ENCODE results near the gene MTARC2. TPM values are rescaled to one million over a fixed set of nuclear protein-coding genes. Genes with fewer than 3 reads are reported as not detected.

The MTARC2 gene
- total and polyA plus RNA-seq, 2 of the 13 experiments (the other 11 are each of a cell fraction or from before 2014, with no cell fraction given) = 8.5 to 10.1 TPM

GRCh38 chr1:220754918-220755295 is 6.8 kb downstream of the MTARC2 start:
- Histone ChIP-seq H3K4me3 (replicated peaks in 1 of 3; ENCODE audit: insufficient read depth in 1 of 3, low read depth in 2 of 3, low read length in 3 of 3) (no peak overlapping the region), H3K9ac (ENCODE audit: insufficient read depth, low read depth, low read length) (no peak overlapping the region), H3K79me2 (ENCODE audit: insufficient read depth, low read length) (peaks cover 16% of the 10 kb centered on the region), H2AFZ (ENCODE audit: low read length) (no peak overlapping the region), H3K27me3 (ENCODE audit: control insufficient read depth in 1 of 2, insufficient read depth in 2 of 2, low read length in 2 of 2) (no peaks in the 10 kb centered on the region), H3K9me3 (ENCODE audit: low read length) (no peaks in the 10 kb centered on the region), H3K27ac (ENCODE audit: extremely low read length, insufficient read depth, low read length) (no peak overlapping the region), H3K4me1 (ENCODE audit: insufficient read depth, low read length) (peaks cover 25% of the 10 kb centered on the region), H3K36me3 (replicated peaks in 1 of 2; ENCODE audit: control insufficient read depth in 1 of 2, insufficient read depth in 2 of 2, low read length in 2 of 2) (peaks cover 9 to 21% of the 10 kb centered on the region in 2 experiments), H3K4me2 (ENCODE audit: low read depth, low read length) (no peak overlapping the region), H4K20me1 (ENCODE audit: insufficient read depth, low read length) (no peaks in the 10 kb centered on the region)
- ChIA-PET POLR2A (no interaction called here), CTCF (ENCODE audit: low intra/inter-chr PET ratio, low total read pairs) (no interaction called here)
- no TSS peak for BruUV-seq (replicated peaks)
- DNase-seq (ENCODE audit: low spot score) (no peak), ATAC-seq (no peak), FAIRE-seq (no peak)
- WGBS (ENCODE audit: low lambda C conversion rate) = 97% methylated on average over 4 of the region's 4 CpGs
- intact Hi-C loops (cut with micrococcal nuclease; ENCODE audit: unreplicated experiment) (no loop called here), in situ Hi-C loops (cut with HindIII; ENCODE audit: extremely low pct_ligation_motif_present, low pct_unique_long_range_greater_than_20kb) (no loop called here)
- TF ChIP-seq ZNF101 (CRISPR knock-in tag; IDR thresholded peaks at IDR 0.05; ENCODE audit: borderline replicate concordance, low read depth) = no peak
- TF ChIP-seq PTBP1 (IDR thresholded peaks at IDR 0.05; ENCODE audit: low read depth, low read length, poor library complexity, severe bottlenecking) = no peak
- TF ChIP-seq BCL6 (CRISPR knock-in tag; IDR thresholded peaks at IDR 0.05) = no peak
- TF ChIP-seq, protein P1, sequence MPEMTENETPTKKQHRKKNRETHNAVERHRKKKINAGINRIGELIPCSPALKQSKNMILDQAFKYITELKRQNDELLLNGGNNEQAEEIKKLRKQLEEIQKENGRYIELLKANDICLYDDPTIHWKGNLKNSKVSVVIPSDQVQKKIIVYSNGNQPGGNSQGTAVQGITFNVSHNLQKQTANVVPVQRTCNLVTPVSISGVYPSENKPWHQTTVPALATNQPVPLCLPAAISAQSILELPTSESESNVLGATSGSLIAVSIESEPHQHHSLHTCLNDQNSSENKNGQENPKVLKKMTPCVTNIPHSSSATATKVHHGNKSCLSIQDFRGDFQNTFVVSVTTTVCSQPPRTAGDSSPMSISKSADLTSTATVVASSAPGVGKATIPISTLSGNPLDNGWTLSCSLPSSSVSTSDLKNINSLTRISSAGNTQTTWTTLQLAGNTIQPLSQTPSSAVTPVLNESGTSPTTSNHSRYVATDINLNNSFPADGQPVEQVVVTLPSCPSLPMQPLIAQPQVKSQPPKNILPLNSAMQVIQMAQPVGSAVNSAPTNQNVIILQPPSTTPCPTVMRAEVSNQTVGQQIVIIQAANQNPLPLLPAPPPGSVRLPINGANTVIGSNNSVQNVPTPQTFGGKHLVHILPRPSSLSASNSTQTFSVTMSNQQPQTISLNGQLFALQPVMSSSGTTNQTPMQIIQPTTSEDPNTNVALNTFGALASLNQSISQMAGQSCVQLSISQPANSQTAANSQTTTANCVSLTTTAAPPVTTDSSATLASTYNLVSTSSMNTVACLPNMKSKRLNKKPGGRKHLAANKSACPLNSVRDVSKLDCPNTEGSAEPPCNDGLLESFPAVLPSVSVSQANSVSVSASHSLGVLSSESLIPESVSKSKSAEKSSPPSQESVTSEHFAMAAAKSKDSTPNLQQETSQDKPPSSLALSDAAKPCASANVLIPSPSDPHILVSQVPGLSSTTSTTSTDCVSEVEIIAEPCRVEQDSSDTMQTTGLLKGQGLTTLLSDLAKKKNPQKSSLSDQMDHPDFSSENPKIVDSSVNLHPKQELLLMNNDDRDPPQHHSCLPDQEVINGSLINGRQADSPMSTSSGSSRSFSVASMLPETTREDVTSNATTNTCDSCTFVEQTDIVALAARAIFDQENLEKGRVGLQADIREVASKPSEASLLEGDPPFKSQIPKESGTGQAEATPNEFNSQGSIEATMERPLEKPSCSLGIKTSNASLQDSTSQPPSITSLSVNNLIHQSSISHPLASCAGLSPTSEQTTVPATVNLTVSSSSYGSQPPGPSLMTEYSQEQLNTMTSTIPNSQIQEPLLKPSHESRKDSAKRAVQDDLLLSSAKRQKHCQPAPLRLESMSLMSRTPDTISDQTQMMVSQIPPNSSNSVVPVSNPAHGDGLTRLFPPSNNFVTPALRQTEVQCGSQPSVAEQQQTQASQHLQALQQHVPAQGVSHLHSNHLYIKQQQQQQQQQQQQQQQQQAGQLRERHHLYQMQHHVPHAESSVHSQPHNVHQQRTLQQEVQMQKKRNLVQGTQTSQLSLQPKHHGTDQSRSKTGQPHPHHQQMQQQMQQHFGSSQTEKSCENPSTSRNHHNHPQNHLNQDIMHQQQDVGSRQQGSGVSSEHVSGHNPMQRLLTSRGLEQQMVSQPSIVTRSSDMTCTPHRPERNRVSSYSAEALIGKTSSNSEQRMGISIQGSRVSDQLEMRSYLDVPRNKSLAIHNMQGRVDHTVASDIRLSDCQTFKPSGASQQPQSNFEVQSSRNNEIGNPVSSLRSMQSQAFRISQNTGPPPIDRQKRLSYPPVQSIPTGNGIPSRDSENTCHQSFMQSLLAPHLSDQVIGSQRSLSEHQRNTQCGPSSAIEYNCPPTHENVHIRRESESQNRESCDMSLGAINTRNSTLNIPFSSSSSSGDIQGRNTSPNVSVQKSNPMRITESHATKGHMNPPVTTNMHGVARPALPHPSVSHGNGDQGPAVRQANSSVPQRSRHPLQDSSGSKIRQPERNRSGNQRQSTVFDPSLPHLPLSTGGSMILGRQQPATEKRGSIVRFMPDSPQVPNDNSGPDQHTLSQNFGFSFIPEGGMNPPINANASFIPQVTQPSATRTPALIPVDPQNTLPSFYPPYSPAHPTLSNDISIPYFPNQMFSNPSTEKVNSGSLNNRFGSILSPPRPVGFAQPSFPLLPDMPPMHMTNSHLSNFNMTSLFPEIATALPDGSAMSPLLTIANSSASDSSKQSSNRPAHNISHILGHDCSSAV (CRISPR knock-in tag; IDR thresholded peaks at IDR 0.05; ENCODE audit: borderline replicate concordance) = no peak
- no peak for TF ChIP-seq RERE (CRISPR knock-in tag; IDR thresholded peaks at IDR 0.05; ENCODE audit: low read depth)
- no peak for TF ChIP-seq SP1 (IDR thresholded peaks at IDR 0.05)
- no peak for TF ChIP-seq SP1 (CRISPR knock-in tag; IDR thresholded peaks at IDR 0.05)
- TF ChIP-seq, protein P2, sequence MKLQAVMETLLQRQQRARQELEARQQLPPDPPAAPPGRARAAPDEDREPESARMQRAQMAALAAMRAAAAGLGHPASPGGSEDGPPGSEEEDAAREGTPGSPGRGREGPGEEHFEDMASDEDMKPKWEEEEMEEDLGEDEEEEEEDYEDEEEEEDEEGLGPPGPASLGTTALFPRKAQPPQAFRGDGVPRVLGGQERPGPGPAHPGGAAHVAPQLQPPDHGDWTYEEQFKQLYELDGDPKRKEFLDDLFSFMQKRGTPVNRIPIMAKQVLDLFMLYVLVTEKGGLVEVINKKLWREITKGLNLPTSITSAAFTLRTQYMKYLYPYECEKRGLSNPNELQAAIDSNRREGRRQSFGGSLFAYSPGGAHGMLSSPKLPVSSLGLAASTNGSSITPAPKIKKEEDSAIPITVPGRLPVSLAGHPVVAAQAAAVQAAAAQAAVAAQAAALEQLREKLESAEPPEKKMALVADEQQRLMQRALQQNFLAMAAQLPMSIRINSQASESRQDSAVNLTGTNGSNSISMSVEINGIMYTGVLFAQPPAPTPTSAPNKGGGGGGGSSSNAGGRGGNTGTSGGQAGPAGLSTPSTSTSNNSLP (IDR thresholded peaks at IDR 0.05; ENCODE audit: low read depth, low read length) = no peak
- TF ChIP-seq NFE2 (CRISPR knock-in tag; IDR thresholded peaks at IDR 0.05) = no peak

Measured in HepG2 (cell line).